Measurements from ENCODE around the gene STK39. TPM values are rescaled to one million over a fixed set of nuclear protein-coding genes. Genes with fewer than 3 reads are reported as not detected.
A peak's percentile ranks its signal among the peaks of the same experiment; 100 is the strongest.

Gene STK39
- polyA plus RNA-seq, 1 experiment: 25.2 TPM

GRCh38 chr2:168252976-168253375 is 5.6 kb upstream of the STK39 start:
- no peaks in the 10 kb centered on the region for H3K9me3 ChIP-seq (ENCODE audit: control insufficient read depth, insufficient read depth, low read length)
- H3K27ac ChIP-seq (ENCODE audit: low read depth, low read length): no peak overlapping the region
- H3K4me3 ChIP-seq (ENCODE audit: low read depth, low read length): no peak overlapping the region
- DNase-seq (ENCODE audit: low read depth, low spot score): no peak
- no peak for TF ChIP-seq CTCF (IDR thresholded peaks at IDR 0.05; ENCODE audit: low read depth, low read length)
- CTCF ChIA-PET: no interaction called here
- POLR2A ChIA-PET: no interaction called here
- H3K27me3 ChIP-seq (ENCODE audit: control insufficient read depth, insufficient read depth, low read length): no peaks in the 10 kb centered on the region

- no peaks in the 10 kb centered on the region for H3K9me3 ChIP-seq (ENCODE audit: control insufficient read depth, insufficient read depth, low read length)
- ChIA-PET CTCF (no interaction called here), POLR2A (interaction anchor here (0.6 kb wide), 1 partner anchor 28 kb away, joined by 7 read pairs; no protein-coding TSS in a partner anchor)
- H3K4me3 ChIP-seq (ENCODE audit: low read depth, low read length): peak overlapping the region; percentile 83
- TF ChIP-seq CTCF (IDR thresholded peaks at IDR 0.05; ENCODE audit: low read depth, low read length): peak; percentile 42
- H3K27ac ChIP-seq (ENCODE audit: low read depth, low read length): peak overlapping the region; percentile 21
- no peak for DNase-seq (ENCODE audit: low read depth, low spot score)
- no peaks in the 10 kb centered on the region for H3K27me3 ChIP-seq (ENCODE audit: control insufficient read depth, insufficient read depth, low read length)
These were observed 683 bp downstream of the STK39 start for GRCh38 chr2:168246483-168247340.

- no peak for DNase-seq (ENCODE audit: low read depth, low spot score)
- CTCF ChIA-PET: interaction anchor here (1.7 kb wide), 1 partner anchor 128 kb away, joined by 11 read pairs; no protein-coding TSS in a partner anchor
- Histone ChIP-seq H3K4me3 (ENCODE audit: low read depth, low read length) (peak overlapping the region; percentile 83), H3K27me3 (ENCODE audit: control insufficient read depth, insufficient read depth, low read length) (no peaks in the 10 kb centered on the region), H3K27ac (ENCODE audit: low read depth, low read length) (peak overlapping the region; percentile 21), H3K9me3 (ENCODE audit: control insufficient read depth, insufficient read depth, low read length) (no peaks in the 10 kb centered on the region)
- no peak for TF ChIP-seq CTCF (IDR thresholded peaks at IDR 0.05; ENCODE audit: low read depth, low read length)
- POLR2A ChIA-PET: no interaction called here
These were observed 1.3 kb downstream of the STK39 start for GRCh38 chr2:168246072-168246482.

GRCh38 chr2:168245074-168245825 is 2.1 kb downstream of the STK39 start:
- no peaks in the 10 kb centered on the region for H3K9me3 ChIP-seq (ENCODE audit: control insufficient read depth, insufficient read depth, low read length)
- no peaks in the 10 kb centered on the region for H3K27me3 ChIP-seq (ENCODE audit: control insufficient read depth, insufficient read depth, low read length)
- peak overlapping the region; percentile 40 for H3K4me3 ChIP-seq (ENCODE audit: low read depth, low read length)
- TF ChIP-seq CTCF (IDR thresholded peaks at IDR 0.05; ENCODE audit: low read depth, low read length): no peak
- no peak for DNase-seq (ENCODE audit: low read depth, low spot score)
- H3K27ac ChIP-seq (ENCODE audit: low read depth, low read length): no peak overlapping the region
- CTCF ChIA-PET: interaction anchor here (1.7 kb wide), 1 partner anchor 127 kb away, joined by 11 read pairs; no protein-coding TSS in a partner anchor
- POLR2A ChIA-PET: no interaction called here

GRCh38 chr2:168244318-168244717 is 3.1 kb downstream of the STK39 start:
- no peak overlapping the region for H3K4me3 ChIP-seq (ENCODE audit: low read depth, low read length)
- DNase-seq (ENCODE audit: low read depth, low spot score): no peak
- H3K27ac ChIP-seq (ENCODE audit: low read depth, low read length): no peak overlapping the region
- H3K9me3 ChIP-seq (ENCODE audit: control insufficient read depth, insufficient read depth, low read length): no peaks in the 10 kb centered on the region
- CTCF ChIA-PET: no interaction called here
- POLR2A ChIA-PET: no interaction called here
- no peak for TF ChIP-seq CTCF (IDR thresholded peaks at IDR 0.05; ENCODE audit: low read depth, low read length)
- no peaks in the 10 kb centered on the region for H3K27me3 ChIP-seq (ENCODE audit: control insufficient read depth, insufficient read depth, low read length)

All from AG04450 (cell line).